Left lung (tissue), 10 donors: Measurements from ENCODE around the gene KLHL35. TPM values are rescaled to one million over a fixed set of nuclear protein-coding genes. Genes with fewer than 3 reads are reported as not detected.

Experiments
- ATAC-seq: fragments of 200-7000 bp; cut with Tn5 transposase; one replicate; pipeline ENCODE4 v1.9.1; 2020; ENCODE audit warnings: moderate library complexity
- DNase-seq, 4 donors: peaks; one replicate each; pipeline ENCODE4 v3.0.0-alpha.2; 2013 to 2020
- H3K27ac ChIP-seq, 2 donors: fragments of 200-600 bp; sonication (generic) in 1 of 2; one replicate each; pipeline versions ENCODE4 v1.5.0 to v1.8.0; 2020 to 2021
- H3K27me3 ChIP-seq, 2 donors: fragments of 200-600 bp; sonication (generic) in 1 of 2; one replicate each; pipeline versions ENCODE4 v1.5.0 to v1.8.0; 2020 to 2021
- H3K36me3 ChIP-seq, 2 donors: fragments of 200-600 bp; sonication (generic) in 1 of 2; one replicate each; pipeline versions ENCODE4 v1.5.0 to v1.8.0; 2020 to 2021
- H3K4me1 ChIP-seq, 2 donors: fragments of 200-600 bp; one replicate each; pipeline ENCODE4 v1.8.0; 2021
- H3K4me3 ChIP-seq, 2 donors: fragments of 200-600 bp; sonication (generic) in 1 of 2; one replicate each; pipeline versions ENCODE4 v1.5.0 to v1.8.0; 2020 to 2021; ENCODE audit warnings: mild to moderate bottlenecking in 1 of 2
- H3K9me3 ChIP-seq, 2 donors: fragments of 200-600 bp; sonication (generic) in 1 of 2; one replicate each; pipeline versions ENCODE4 v1.5.0 to v1.8.0; 2020 to 2021
- intact Hi-C, 2 donors: fragments of 100-400 bp; cut with DNase I; formaldehyde crosslinking; loops; one replicate each; pipeline versions ENCODE4 v1.11.2 to v1.14.2; 2022
- polyA plus RNA-seq, 6 donors: library from polyadenylated mRNA; unstranded; fragments of 120-200 nt; gene quantifications; one replicate each; pipeline ENCODE4 v1.2.1, GENCODE V29; 2013; ENCODE audit not compliant: insufficient read length in 6 of 6
- total RNA-seq, 2 donors: library from RNA; stranded (reverse); fragmentation: NEBNext Ultra II Directional; extraction: Animal tissue kit (Norgen Biotek cat#: 25700); gene quantifications; one replicate each; pipeline ENCODE4 v1.2.1, GENCODE V29; 2021
- TF ChIP-seq, protein P1 (sequence below), 2 donors: fragments of 200-600 bp; sonication (generic) in 1 of 2; IDR thresholded peaks; one replicate each; pipeline versions ENCODE4 v1.5.0 to v1.8.0; 2021; ENCODE audit warnings: antibody characterized with exemption in 2 of 2
- donor health status: DM: no; HTN: yes; CAD: no.
- donor health status: DM: no; HTN: no; CAD: no.

The KLHL35 gene
- total and polyA plus RNA-seq, 8 donors, result 1.1 to 2.1 (median 1.3) TPM

DNA sequence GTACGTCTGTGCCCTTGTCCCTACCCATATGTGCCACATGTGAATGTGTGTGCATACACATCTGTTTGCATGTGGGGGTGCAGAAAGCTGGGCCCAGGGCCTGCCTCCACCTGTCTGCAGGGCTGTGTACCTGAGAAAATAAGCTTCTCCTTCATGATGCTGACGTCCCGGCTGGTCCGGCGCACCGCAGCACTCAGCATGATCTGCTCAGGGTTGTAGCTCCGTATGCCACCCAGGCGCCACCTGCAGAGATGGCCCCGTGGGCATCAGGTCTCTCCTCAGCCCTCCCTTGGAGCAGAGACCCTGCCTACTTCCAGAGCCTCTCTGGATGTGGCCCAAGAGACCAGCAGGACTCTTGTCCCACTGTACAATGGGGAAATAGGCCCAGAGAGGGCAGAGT, 3.8 kb upstream of the KLHL35 start:
- Histone ChIP-seq H3K4me1 (no peaks in the 10 kb centered on the region), H3K9me3 (no peaks in the 10 kb centered on the region), H3K27me3 (peaks cover 0 to 18% of the 10 kb centered on the region in 2 donors), H3K4me3 (no peak overlapping the region), H3K27ac (no peak overlapping the region), H3K36me3 (peaks cover 0 to 7% of the 10 kb centered on the region in 2 donors)
- ATAC-seq (no peak), DNase-seq (peak in 1 of 4 donors; percentile 64)
- TF ChIP-seq, protein P1, sequence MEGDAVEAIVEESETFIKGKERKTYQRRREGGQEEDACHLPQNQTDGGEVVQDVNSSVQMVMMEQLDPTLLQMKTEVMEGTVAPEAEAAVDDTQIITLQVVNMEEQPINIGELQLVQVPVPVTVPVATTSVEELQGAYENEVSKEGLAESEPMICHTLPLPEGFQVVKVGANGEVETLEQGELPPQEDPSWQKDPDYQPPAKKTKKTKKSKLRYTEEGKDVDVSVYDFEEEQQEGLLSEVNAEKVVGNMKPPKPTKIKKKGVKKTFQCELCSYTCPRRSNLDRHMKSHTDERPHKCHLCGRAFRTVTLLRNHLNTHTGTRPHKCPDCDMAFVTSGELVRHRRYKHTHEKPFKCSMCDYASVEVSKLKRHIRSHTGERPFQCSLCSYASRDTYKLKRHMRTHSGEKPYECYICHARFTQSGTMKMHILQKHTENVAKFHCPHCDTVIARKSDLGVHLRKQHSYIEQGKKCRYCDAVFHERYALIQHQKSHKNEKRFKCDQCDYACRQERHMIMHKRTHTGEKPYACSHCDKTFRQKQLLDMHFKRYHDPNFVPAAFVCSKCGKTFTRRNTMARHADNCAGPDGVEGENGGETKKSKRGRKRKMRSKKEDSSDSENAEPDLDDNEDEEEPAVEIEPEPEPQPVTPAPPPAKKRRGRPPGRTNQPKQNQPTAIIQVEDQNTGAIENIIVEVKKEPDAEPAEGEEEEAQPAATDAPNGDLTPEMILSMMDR (IDR thresholded peaks at IDR 0.05), result no peak
- intact Hi-C loops, result no loop called here

DNA sequence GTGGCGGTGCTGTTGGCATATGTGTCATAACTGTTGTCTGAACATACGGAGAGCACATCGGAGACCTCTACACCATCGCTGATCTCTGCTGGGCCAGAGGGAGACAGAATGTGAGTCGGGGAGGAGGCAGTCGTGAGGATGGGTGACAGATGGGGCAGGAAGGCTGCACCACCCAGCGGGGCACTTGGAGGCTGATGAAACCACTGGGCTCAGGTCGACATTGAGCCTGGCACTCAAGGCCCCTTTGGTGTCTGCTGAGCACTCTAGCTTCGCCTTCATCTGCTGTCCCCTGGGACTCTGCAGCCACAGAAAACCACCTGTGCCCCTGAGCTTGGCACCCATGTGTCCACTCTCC, 2.5 kb upstream of the KLHL35 start:
- TF ChIP-seq, protein P1 (IDR thresholded peaks at IDR 0.05), result no peak
- Histone ChIP-seq H3K4me1 (peaks cover 0 to 4% of the 10 kb centered on the region in 2 donors), H3K9me3 (no peaks in the 10 kb centered on the region), H3K36me3 (peaks cover 0 to 7% of the 10 kb centered on the region in 2 donors), H3K4me3 (no peak overlapping the region), H3K27me3 (peaks cover 7 to 30% of the 10 kb centered on the region in 2 donors), H3K27ac (no peak overlapping the region)
- DNase-seq (peak in 1 of 4 donors; percentile 61), ATAC-seq (no peak)
- intact Hi-C loops, result no loop called here

DNA sequence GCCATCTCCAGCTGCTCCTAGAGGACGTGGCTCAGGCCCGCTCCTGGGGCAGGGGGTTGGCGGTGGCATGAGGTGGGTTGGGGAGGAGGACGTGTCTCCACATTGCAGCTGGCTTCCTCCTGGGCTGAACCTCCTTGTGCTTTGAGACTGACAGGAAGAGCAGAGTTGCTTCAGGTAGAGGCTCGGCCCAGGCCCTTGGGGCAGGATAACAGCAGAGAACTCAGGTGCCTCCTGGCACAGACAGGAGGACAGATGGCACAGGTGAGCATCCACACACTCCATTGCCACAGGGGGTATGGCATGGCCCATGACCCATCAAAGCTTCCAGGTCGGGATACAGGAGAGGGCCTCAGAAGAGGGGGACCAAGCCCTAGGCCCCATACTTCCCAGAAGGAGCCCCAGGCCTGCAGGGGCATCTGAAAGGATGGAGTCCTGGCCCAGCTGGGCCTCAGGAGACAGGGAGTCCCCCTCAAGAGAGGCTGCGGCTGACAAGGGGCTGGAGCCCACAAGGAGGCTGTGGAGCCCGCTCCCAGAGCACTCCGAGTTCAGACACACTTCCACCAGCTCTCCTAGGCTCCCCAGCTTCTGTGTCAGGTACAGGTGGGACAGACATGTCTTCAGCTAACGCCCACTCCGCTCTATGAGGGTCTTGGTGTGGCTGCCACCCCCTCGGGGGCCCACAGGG, 2.0 kb upstream of the KLHL35 start:
- H3K36me3 ChIP-seq, result peaks cover 0 to 7% of the 10 kb centered on the region in 2 donors
- no peak overlapping the region for H3K4me3 ChIP-seq
- TF ChIP-seq, protein P1 (IDR thresholded peaks at IDR 0.05), result no peak
- intact Hi-C loops, result no loop called here
- H3K9me3 ChIP-seq, result no peaks in the 10 kb centered on the region
- H3K27ac ChIP-seq, result no peak overlapping the region
- H3K4me1 ChIP-seq, result peaks cover 0 to 7% of the 10 kb centered on the region in 2 donors
- H3K27me3 ChIP-seq, result peaks cover 11 to 36% of the 10 kb centered on the region in 2 donors
- ATAC-seq (no peak), DNase-seq (peak in 1 of 4 donors; percentile 52)

DNA sequence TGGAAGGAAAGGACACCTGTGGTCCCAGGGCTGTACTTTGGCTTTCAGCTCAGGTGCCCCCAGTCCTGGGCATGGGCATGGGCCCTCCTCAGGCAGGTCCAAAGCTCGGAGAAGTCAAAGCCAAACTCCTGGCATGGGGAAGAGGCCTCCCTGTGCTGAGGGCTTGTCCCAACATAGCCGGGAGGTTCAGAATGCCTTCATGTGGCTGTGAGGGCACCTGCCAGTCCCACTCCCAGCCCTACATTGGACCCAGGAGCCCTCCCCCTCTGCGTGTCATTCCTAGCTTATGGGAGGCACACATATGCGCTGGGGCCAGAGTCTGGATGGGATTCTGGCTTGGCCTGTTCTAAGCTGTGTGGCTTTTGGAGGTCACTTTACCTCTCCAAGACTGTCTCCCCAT, 1.0 kb upstream of the KLHL35 start:
- H3K27me3 ChIP-seq, result peaks cover 11 to 45% of the 10 kb centered on the region in 2 donors
- peaks cover 0 to 6% of the 10 kb centered on the region in 2 donors for H3K9me3 ChIP-seq
- H3K27ac ChIP-seq, result no peak overlapping the region
- TF ChIP-seq, protein P1 (IDR thresholded peaks at IDR 0.05), result no peak
- peak in 1 of 4 donors; percentile 45 for DNase-seq
- peaks cover 0 to 7% of the 10 kb centered on the region in 2 donors for H3K36me3 ChIP-seq
- H3K4me3 ChIP-seq, result no peak overlapping the region
- ATAC-seq, result no peak
- intact Hi-C loops, result no loop called here
- peaks cover 0 to 13% of the 10 kb centered on the region in 2 donors for H3K4me1 ChIP-seq

DNA sequence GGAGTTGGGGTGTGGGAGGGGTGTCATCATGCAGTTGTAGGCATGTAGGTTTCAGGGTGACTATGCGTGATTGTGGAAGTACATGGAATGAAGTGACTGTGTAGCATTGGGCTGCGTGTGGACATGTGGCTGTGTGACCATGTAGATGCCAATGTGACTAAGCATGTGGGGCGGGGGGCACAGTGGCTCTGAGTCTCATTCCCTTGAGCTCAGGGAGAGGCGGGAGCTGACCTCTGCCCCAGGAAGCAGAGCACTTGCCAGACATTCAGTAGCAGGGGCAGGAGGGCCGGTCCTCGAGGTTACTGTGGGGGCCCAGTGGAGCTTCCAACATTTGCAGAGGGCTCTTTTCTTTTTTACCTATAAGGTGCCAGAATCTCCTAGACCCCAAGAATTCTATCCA, 440 bp upstream of the KLHL35 start:
- peaks cover 0 to 13% of the 10 kb centered on the region in 2 donors for H3K4me1 ChIP-seq
- no peak overlapping the region for H3K27ac ChIP-seq
- peaks cover 0 to 6% of the 10 kb centered on the region in 2 donors for H3K9me3 ChIP-seq
- H3K4me3 ChIP-seq, result no peak overlapping the region
- intact Hi-C loops, result no loop called here
- no peak for ATAC-seq
- peaks cover 11 to 51% of the 10 kb centered on the region in 2 donors for H3K27me3 ChIP-seq
- H3K36me3 ChIP-seq, result peaks cover 0 to 7% of the 10 kb centered on the region in 2 donors
- TF ChIP-seq, protein P1 (IDR thresholded peaks at IDR 0.05), result no peak
- peak in 1 of 4 donors; percentile 38 for DNase-seq
